Measurements from ENCODE around the gene TMTC4. TPM values are rescaled to one million over a fixed set of nuclear protein-coding genes. Genes with fewer than 3 reads are reported as not detected.

The TMTC4 gene, protein sequence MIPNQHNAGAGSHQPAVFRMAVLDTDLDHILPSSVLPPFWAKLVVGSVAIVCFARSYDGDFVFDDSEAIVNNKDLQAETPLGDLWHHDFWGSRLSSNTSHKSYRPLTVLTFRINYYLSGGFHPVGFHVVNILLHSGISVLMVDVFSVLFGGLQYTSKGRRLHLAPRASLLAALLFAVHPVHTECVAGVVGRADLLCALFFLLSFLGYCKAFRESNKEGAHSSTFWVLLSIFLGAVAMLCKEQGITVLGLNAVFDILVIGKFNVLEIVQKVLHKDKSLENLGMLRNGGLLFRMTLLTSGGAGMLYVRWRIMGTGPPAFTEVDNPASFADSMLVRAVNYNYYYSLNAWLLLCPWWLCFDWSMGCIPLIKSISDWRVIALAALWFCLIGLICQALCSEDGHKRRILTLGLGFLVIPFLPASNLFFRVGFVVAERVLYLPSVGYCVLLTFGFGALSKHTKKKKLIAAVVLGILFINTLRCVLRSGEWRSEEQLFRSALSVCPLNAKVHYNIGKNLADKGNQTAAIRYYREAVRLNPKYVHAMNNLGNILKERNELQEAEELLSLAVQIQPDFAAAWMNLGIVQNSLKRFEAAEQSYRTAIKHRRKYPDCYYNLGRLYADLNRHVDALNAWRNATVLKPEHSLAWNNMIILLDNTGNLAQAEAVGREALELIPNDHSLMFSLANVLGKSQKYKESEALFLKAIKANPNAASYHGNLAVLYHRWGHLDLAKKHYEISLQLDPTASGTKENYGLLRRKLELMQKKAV
- total RNA-seq (2021) (45.5 to 49.6 TPM (median 47.8 TPM) in 3 replicates), Bru-seq, nascent RNA (percentile 80 among the genes with signal in this experiment)
- long read RNA-seq, experiment 1, transcript TMTC4-203 (18 exons, 3,483 nt), result minor isoform, 9 of 148 reads
- long read RNA-seq, experiment 1, transcript TMTC4-202 (19 exons, 3,602 nt), result major isoform, 40 of 148 reads
- long read RNA-seq, experiment 1, partial matches to known transcripts, result 46 of 148 reads
- long read RNA-seq, experiment 1, other reads (novel, unspliced or antisense), result 53 of 148 reads
- long read RNA-seq, experiment 2, partial matches to known transcripts, result 8 of 35 reads
- long read RNA-seq, experiment 2, other reads (novel, unspliced or antisense), result 22 of 35 reads
- long read RNA-seq, experiment 3, partial matches to known transcripts, result 4 of 10 reads
- long read RNA-seq, experiment 3, other reads (novel, unspliced or antisense), result 6 of 10 reads

DNA sequence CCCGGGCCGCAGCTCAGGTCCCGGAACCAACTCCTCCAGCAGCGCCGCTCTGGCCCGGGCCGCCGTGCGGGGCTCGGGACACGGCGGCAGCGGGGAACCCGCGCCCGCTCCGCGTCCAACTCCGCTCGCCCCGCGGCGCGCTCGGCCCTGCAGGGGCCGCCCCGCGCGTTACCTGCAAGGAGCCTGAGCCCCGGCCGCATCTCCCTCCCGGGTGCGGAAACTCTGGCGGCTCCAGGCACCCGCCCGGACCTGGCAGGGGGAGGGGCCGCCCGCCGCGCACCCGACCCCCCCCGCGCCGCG lies at the start of gene TMTC4:
Gene TMTC4, minus strand, starts transcription at position 224 of the 300 bp plus-strand sequence. CDS start 4,433 bp downstream, outside the sequence.
- CTCF ChIA-PET, result interaction anchor here (1.0 to 1.8 kb wide), 10 partner anchors 13 to 447 kb away, joined by 3 to 8 read pairs (median 4); no protein-coding TSS in a partner anchor
- TF ChIP-seq ZNF512 (CRISPR knock-in tag; IDR thresholded peaks at IDR 0.05; ENCODE audit: borderline replicate concordance) (no peak), FOXP4 (CRISPR knock-in tag; IDR thresholded peaks at IDR 0.05) (0 out of 2 replicates have a peak, but pooled peaks have one; percentile 8), TP53 (CRISPR knock-in tag; IDR thresholded peaks at IDR 0.05) (0 out of 2 replicates have a peak, but pooled peaks have one; percentile 52), ATF2 (CRISPR knock-in tag; IDR thresholded peaks at IDR 0.05; ENCODE audit: borderline replicate concordance, low read depth) (no peak)
- POLR2A ChIA-PET, result no interaction called here
- H3K27me3 Mint-ChIP-seq (ENCODE audit: low read depth), result peaks cover 7% of the 10 kb centered on the region
- H3K9me3 Mint-ChIP-seq, result no peaks in the 10 kb centered on the region
- peaks cover under 1% of the 10 kb centered on the region; the same call in 1 of the 2 replicates for H3K36me3 Mint-ChIP-seq
- H3K4me3 Mint-ChIP-seq, result peak within 1 kb of the TSS; percentile 94
- peak within 1 kb of the TSS; percentile 93 for H3K27ac Mint-ChIP-seq
- DNase-seq (ENCODE audit: low spot score), result no peak
- ATAC-seq, result peak; percentile 45
- peaks cover 29% of the 10 kb centered on the region for H3K4me1 Mint-ChIP-seq

DNA sequence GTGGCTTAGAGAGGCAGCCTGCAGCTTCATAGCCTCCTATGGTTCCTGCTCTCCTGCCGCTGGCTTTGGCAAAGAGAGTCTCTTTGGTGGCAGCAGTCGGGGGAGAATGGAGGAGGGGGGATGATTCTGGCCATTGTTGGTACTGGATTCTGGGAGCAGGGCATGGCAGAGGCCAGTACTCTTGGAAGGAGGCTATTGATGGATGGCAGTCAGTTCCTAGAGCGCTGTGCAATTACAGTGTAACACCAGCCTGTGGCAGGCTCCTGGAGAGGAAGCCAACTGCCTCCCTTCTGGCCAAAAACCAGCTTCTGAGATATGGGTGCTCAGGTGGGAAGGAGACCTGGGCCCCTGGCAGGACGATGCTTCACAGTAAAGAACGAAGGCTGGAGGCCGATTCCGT lies 47.9 kb upstream of the TMTC4 start:
- ATAC-seq, result peak; percentile 83
- TF ChIP-seq E2F1 (CRISPR knock-in tag; IDR thresholded peaks at IDR 0.05) (no peak), MLX (CRISPR knock-in tag; IDR thresholded peaks at IDR 0.05) (no peak), FOXP4 (CRISPR knock-in tag; IDR thresholded peaks at IDR 0.05) (no peak), E2F5 (CRISPR knock-in tag; IDR thresholded peaks at IDR 0.05) (no peak), NR2C2 (CRISPR knock-in tag; IDR thresholded peaks at IDR 0.05) (no peak), FOXK1 (CRISPR knock-in tag; IDR thresholded peaks at IDR 0.05) (no peak), EMX1 (CRISPR knock-in tag; IDR thresholded peaks at IDR 0.05) (no peak), NFE2L1 (CRISPR knock-in tag; IDR thresholded peaks at IDR 0.05) (no peak)
- TF ChIP-seq, protein P1, sequence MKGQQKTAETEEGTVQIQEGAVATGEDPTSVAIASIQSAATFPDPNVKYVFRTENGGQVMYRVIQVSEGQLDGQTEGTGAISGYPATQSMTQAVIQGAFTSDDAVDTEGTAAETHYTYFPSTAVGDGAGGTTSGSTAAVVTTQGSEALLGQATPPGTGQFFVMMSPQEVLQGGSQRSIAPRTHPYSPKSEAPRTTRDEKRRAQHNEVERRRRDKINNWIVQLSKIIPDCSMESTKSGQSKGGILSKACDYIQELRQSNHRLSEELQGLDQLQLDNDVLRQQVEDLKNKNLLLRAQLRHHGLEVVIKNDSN (CRISPR knock-in tag; IDR thresholded peaks at IDR 0.05), result no peak
- TF ChIP-seq, protein P2, sequence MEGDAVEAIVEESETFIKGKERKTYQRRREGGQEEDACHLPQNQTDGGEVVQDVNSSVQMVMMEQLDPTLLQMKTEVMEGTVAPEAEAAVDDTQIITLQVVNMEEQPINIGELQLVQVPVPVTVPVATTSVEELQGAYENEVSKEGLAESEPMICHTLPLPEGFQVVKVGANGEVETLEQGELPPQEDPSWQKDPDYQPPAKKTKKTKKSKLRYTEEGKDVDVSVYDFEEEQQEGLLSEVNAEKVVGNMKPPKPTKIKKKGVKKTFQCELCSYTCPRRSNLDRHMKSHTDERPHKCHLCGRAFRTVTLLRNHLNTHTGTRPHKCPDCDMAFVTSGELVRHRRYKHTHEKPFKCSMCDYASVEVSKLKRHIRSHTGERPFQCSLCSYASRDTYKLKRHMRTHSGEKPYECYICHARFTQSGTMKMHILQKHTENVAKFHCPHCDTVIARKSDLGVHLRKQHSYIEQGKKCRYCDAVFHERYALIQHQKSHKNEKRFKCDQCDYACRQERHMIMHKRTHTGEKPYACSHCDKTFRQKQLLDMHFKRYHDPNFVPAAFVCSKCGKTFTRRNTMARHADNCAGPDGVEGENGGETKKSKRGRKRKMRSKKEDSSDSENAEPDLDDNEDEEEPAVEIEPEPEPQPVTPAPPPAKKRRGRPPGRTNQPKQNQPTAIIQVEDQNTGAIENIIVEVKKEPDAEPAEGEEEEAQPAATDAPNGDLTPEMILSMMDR (IDR thresholded peaks at IDR 0.05), result no peak
- TF ChIP-seq, protein P3, sequence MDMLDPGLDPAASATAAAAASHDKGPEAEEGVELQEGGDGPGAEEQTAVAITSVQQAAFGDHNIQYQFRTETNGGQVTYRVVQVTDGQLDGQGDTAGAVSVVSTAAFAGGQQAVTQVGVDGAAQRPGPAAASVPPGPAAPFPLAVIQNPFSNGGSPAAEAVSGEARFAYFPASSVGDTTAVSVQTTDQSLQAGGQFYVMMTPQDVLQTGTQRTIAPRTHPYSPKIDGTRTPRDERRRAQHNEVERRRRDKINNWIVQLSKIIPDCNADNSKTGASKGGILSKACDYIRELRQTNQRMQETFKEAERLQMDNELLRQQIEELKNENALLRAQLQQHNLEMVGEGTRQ (CRISPR knock-in tag; IDR thresholded peaks at IDR 0.05), result no peak

More for the DNA sequence above, 47.9 kb upstream of the TMTC4 start:
- POLR2A ChIA-PET, result no interaction called here
- Mint-ChIP-seq H3K36me3 (peaks cover 6% of the 10 kb centered on the region; the same call in 1 of the 2 replicates), H3K4me1 (peaks cover 8% of the 10 kb centered on the region), H3K9me3 (peaks cover 27% of the 10 kb centered on the region), H3K27ac (no peak overlapping the region), H3K4me3 (no peak overlapping the region), H3K27me3 (ENCODE audit: low read depth) (no peaks in the 10 kb centered on the region; the same call in 1 of the 2 replicates)
- CTCF ChIA-PET, result interaction anchor here (0.7 to 1.9 kb wide), 8 partner anchors 16 to 405 kb away, joined by 3 to 15 read pairs (median 4); partner anchors contain the start of gene TMTC4
- no peak for DNase-seq (ENCODE audit: low spot score)
